ENCODE measurements around the gene RAB4A. TPM values are rescaled to one million over a fixed set of nuclear protein-coding genes. Genes with fewer than 3 reads are reported as not detected.

Gene RAB4A
- total RNA-seq, 1 experiment from 2014 or later, result 66.7 TPM

GRCh38 chr1:229266832-229267500 is 3.9 kb upstream of the RAB4A start:
- no peak for TF ChIP-seq CTCF (conservative IDR thresholded peaks at IDR 0.05)
- no peak overlapping the region for H2BK5ac ChIP-seq (ENCODE audit: insufficient read length, low read length)
- no peak overlapping the region for H4K8ac ChIP-seq (replicated peaks; ENCODE audit: insufficient read length, low read depth, low read length)
- Mint-ChIP-seq H3K4me3 (no peak overlapping the region), H3K27me3 (ENCODE audit: low read depth) (peaks cover 14% of the 10 kb centered on the region), H3K36me3 (ENCODE audit: insufficient read depth in 1 of 3, low read depth in 3 of 3) (peaks cover 9 to 11% (median 9%) of the 10 kb centered on the region in 3 experiments; a peak in 5 of 7 replicates), H3K4me1 (peaks cover 3 to 5% of the 10 kb centered on the region in 2 experiments), H3K9me3 (peaks cover 7 to 9% of the 10 kb centered on the region in 2 experiments), H3K27ac (no peak overlapping the region)
- H3K14ac ChIP-seq (ENCODE audit: insufficient read depth, low read length), result no peak overlapping the region
- no peak overlapping the region for H2BK20ac ChIP-seq (ENCODE audit: low read depth, low read length, poor library complexity, severe bottlenecking)
- H3K27ac ChIP-seq (ENCODE audit: insufficient read length, low read depth, low read length), result no peak overlapping the region
- no CpG with 5 or more reads among the region's 2 CpGs for WGBS (ENCODE audit: extremely low coverage, insufficient read length, low lambda C conversion rate)
- no peak overlapping the region for H2AFZ ChIP-seq (ENCODE audit: low read length)
- no peak overlapping the region for H3T11ph ChIP-seq (ENCODE audit: low read length)
- no peaks in the 10 kb centered on the region for H4K20me1 ChIP-seq (ENCODE audit: control insufficient read depth, insufficient read depth, insufficient read length)
- no peak overlapping the region for H2BK15ac ChIP-seq (ENCODE audit: low read depth, low read length)
- H2AK5ac ChIP-seq (ENCODE audit: insufficient read length, low read length), result no peak overlapping the region
- no peaks in the 10 kb centered on the region for H3K79me1 ChIP-seq (ENCODE audit: insufficient read depth, low read depth, low read length, poor library complexity, severe bottlenecking)
- H3K18ac ChIP-seq (ENCODE audit: insufficient read length, low read depth, low read length), result no peak overlapping the region
- H3K23me2 ChIP-seq (ENCODE audit: insufficient read length, low read depth, low read length, poor library complexity, severe bottlenecking), result peaks cover 11% of the 10 kb centered on the region
- no peak overlapping the region for H3K23ac ChIP-seq (ENCODE audit: insufficient read length, low read depth, low read length)
- no peak overlapping the region for H3K4me2 ChIP-seq (ENCODE audit: insufficient read depth, insufficient read length, low read length)
- no peak overlapping the region for H4K5ac ChIP-seq (ENCODE audit: insufficient read length, low read depth, low read length)
- H3K79me2 ChIP-seq (ENCODE audit: insufficient read depth, low read length), result no peaks in the 10 kb centered on the region
- H2BK12ac ChIP-seq (ENCODE audit: insufficient read length, low read depth, low read length), result no peak overlapping the region
- H2BK120ac ChIP-seq (ENCODE audit: low read depth, low read length, poor library complexity, severe bottlenecking), result no peak overlapping the region
- no peak overlapping the region for H4K91ac ChIP-seq (ENCODE audit: insufficient read length, low read depth, low read length)
- no peaks in the 10 kb centered on the region for H3K4me1 ChIP-seq (ENCODE audit: insufficient read depth, low read length)
- DNase-seq, result no peak
- H3K4ac ChIP-seq (ENCODE audit: low read depth, low read length), result no peak overlapping the region
- H3K27me3 ChIP-seq (ENCODE audit: insufficient read depth, low read length), result no peaks in the 10 kb centered on the region
- H3K9me3 ChIP-seq (ENCODE audit: control insufficient read depth, low read depth, low read length), result no peaks in the 10 kb centered on the region
- no peak overlapping the region for H3K9ac ChIP-seq (ENCODE audit: extremely low read depth, insufficient read length, low read length)
- H3K56ac ChIP-seq (ENCODE audit: insufficient read length, low read depth, low read length), result no peak overlapping the region
